GM03348 (cell line): Measurements from ENCODE around the gene USP48.

ENCODE experiments used
- DNase-seq: peaks from one replicate; pipeline ENCODE4 v3.0.0; 2012; ENCODE audit warnings: low spot score

The USP48 gene

GRCh38 chr1:21749109-21749508, 33.8 kb downstream of the USP48 start:
- no peak for DNase-seq

DNA sequence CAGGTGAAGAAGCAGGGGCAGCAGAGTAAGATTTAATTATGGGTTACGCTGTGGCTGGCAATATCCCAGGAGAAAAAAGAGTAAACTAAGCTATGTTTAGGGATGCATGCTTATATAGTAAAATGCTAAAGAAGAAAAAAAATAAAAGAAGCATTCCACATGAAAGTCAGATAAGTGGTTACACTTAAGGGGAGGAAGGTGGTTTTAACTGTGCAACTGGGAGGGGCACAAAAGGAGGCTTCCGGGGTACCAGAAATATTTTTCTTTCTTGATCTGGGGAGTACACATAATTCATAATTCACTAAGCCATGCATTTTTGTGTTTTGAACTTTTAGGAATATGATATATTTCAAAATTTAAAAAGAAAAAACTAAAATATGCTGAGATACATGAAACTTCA, 39.5 kb downstream of the USP48 start:
- no peak for DNase-seq

DNA sequence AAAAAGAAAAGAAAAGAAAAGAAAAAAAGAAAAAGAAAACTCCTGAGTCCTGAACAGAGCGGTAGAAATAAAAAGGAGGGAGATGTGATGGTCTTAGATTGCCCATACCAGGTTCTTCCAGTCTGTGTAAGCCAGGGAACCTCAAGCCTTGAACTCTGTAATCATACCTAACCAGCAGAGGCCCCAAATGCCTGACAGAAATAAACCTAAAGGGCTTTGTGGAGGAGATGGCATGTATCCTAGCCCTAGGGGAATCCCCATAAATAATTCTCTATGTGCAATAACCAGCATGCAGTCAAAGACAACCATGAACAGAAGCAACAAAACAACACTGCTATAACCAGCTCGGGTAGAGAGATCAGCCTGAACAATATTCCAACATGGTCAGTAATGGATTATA, 40.4 kb downstream of the USP48 start:
- DNase-seq, result no peak

DNA sequence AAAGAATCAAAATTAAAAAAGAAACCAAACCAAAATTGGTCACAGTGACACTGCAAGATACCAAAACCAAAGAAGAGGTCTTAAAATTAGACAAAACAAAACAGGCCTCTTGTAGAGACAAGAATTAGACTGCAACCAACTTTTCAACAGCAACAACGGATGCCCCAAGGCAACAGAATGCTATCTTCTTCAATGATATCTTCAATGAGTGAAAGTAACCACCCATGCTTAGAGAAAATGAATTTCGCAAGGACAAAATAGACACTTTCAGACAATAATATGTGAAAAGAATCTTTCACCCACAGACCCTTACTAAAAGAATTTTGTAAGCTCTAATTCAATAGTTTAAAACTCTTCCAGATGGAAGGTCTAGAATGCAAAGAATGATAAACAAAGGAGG, 41.7 kb downstream of the USP48 start:
- DNase-seq, result no peak

DNA sequence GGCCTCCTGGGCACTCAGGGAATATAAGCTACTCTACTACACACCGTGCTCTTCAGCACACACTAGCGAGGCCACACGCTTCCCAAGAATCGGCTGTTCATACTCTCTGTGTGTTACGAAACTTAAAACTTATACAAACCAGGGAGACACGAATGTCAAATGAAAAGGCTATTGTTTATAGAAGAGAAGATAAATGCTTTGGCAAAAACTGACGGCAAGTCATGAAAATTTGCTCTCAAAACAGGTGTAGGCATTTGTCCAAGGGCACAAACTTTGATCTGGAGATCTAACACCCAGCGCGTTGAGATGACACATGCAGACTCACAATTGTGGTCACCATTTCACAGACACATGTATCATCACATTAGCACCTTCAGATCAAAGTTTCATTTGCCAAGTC, 46.1 kb downstream of the USP48 start:
- DNase-seq, result no peak

- no peak for DNase-seq
These were observed 46.9 kb downstream of the USP48 start for GRCh38 chr1:21736011-21736410.

DNA sequence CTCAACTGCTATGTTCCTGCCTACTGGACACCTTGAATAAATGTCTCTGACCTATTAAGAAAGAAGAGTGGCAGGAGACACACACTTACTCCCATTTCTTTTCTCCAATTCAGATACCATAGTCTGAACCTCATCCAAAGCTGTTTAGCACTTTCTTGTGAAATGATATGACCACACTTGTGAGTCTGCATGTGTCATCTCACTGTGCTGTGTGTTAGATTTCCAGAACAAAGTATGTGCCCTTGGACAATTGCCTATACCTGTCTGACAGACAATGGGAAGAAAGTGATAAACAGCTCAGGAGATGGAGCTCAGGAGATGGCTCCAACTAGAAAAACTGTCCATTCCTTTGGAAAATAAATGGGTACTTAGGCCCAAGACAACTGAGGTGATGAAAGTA, 48.4 kb downstream of the USP48 start:
- no peak for DNase-seq

- DNase-seq, result no peak
These were observed 50.3 kb downstream of the USP48 start for GRCh38 chr1:21732664-21733063.

GRCh38 chr1:21725748-21726392, 57.1 kb downstream of the USP48 start:
- no peak for DNase-seq

GRCh38 chr1:21724570-21724969, 58.4 kb downstream of the USP48 start:
- DNase-seq, result no peak

GRCh38 chr1:21724098-21724497, 58.9 kb downstream of the USP48 start:
- no peak for DNase-seq

GRCh38 chr1:21721295-21721985, 61.5 kb downstream of the USP48 start:
- DNase-seq, result no peak

GRCh38 chr1:21716169-21716568, 66.8 kb downstream of the USP48 start:
- DNase-seq, result no peak

GRCh38 chr1:21707891-21708290, 75.1 kb downstream of the USP48 start:
- no peak for DNase-seq

GRCh38 chr1:21707086-21707840, 75.7 kb downstream of the USP48 start:
- DNase-seq, result no peak

GRCh38 chr1:21706151-21706835, 76.7 kb downstream of the USP48 start:
- peak; percentile 31 for DNase-seq

DNA sequence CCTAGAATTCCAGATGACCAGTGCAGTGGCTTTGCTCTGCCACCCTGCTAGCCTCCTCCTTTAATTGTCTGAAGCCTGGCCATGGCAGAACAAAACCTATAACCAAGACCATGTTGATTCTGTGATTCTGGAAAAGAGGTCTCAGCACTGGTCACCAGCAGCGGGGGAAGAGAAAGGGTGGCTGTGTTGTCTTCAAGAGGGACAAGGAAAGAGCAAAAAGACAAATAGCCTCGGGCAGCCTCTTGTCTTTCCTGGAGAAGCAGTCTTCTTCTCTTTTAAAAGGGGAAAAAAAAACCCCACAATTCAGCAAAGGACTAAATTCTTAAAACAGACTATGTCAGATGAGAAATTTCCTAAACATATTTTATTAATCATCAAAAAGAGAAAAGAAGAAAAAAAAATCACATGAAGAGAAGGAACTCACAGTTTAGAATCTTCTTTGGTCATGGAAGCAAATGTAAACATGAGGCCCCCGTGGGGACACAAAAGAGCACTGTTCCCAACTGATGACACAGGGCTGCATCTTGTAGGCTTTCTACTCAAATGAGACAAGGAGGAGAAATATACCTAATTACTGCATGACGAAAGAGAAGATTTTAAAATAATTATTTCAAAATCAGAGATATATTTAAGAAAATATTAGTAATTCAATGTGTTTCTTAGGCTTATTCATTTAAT, 77.5 kb downstream of the USP48 start:
- DNase-seq, result no peak

DNA sequence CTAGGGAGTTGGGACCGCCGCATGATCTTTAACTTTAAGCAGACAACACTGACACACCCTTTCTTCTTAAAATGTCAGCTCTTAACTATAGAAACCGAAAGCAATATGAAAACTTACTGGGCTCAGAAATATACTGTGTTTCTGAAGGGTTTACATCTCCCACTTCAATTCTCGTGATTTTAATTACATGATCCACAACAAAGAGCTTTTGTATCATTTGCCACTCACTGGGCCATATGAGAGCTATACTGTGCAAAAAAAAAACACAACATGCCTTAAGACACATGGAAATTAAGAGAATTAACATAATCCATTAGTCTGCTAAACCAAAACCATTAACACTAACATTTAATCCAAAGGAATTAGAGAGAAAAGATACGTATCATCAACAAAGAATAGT, 78.8 kb downstream of the USP48 start:
- no peak for DNase-seq

GRCh38 chr1:21703318-21703963, 79.5 kb downstream of the USP48 start:
- peak; percentile 36 for DNase-seq

DNA sequence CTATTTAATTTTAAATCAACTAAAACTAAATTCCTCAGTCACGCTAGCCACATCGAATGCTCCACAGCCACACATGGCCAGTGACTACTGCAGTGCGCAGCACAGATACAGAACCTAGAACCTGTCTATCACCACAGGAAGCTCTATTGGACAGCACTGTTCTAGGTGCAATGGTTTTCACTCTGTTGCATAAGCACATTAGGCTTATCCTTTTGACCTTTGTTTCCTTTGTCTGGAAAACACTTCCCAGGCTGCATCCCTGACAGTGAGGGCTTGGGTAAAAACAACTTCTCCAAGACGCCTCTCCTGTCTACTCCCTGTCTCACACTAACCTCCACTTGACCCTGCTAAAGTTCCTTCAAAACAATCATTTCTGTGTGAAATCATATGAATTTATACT, 80.2 kb downstream of the USP48 start:
- no peak for DNase-seq

DNA sequence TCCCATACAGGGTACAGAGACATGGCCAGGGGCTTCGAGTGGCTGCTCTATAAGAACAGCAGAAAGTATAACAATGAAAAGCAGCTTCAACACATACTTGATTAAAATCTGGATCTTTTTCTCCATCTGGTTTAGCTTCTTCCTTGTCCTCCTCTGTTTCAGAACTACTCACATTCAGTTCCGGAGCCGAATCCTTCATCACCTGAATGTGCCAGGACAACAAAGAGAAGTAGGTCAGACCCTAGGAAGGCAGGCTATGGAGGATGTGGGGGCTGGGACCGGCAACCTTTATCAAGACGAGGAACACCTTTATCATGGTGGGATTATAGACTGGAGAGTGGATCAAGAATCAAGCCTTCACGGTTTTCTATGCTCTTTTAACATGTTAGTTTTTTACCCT, 81.5 kb downstream of the USP48 start:
- DNase-seq, result no peak

- no peak for DNase-seq
These were observed 82.9 kb downstream of the USP48 start for GRCh38 chr1:21700094-21700493.
